Nucleus accumbens (tissue), 56 donors: Measurements from ENCODE around the gene ISCU.
"Not testable (repeated sequence)": the region's sequence is repeated elsewhere in the genome, so short reads cannot be mapped to it uniquely, and the experiment has no call there.

Experiments used
- DNase-seq, 56 donors: peaks; one replicate each; lab custom pipeline; 2025; lab: John Stamatoyannopoulos, UW

ISCU gene

DNA sequence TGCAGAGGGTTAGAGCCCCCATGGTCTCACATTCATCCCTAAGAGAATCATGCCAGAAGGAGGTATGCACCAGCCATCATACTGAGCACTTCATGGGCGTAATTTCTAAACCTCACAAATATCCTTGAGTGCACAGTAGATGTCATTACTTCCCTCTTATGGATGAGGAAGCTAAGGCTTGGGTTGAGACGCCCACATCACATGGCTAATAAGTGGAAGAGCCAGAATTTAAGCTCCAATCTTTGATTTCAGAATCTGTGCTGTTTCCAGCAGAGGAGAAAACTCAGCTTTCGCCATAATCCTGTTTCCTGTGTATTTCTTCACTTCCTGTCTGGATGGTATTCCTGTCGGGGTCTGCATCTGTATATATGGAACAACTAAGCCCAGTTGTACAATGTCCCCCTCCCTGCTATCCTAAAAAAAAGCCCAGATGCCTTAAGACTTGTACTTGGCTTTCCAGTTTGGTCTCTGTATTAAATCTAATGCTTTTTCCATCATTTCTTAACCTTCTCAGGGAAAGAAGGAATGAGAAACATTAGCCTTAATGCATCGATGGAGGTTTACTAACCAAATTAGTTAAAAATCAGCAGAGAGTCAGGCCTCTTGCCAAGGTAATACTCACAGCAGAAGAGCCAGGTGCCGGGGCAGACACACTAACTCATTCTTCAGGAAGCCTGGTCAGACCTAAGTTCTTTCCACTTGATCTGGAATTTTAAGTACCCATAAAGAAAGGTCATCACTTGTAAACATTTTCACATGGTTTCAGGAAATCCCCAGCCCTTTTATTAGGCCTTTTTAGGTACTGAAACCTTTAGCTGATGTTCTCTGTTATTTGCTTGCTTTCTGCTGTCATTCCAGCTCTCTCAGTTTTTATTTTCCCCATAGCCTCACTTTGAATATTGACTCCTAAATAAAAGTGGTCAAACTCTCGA lies 5.3 kb downstream of the ISCU start:
- DNase-seq, result no peak

DNA sequence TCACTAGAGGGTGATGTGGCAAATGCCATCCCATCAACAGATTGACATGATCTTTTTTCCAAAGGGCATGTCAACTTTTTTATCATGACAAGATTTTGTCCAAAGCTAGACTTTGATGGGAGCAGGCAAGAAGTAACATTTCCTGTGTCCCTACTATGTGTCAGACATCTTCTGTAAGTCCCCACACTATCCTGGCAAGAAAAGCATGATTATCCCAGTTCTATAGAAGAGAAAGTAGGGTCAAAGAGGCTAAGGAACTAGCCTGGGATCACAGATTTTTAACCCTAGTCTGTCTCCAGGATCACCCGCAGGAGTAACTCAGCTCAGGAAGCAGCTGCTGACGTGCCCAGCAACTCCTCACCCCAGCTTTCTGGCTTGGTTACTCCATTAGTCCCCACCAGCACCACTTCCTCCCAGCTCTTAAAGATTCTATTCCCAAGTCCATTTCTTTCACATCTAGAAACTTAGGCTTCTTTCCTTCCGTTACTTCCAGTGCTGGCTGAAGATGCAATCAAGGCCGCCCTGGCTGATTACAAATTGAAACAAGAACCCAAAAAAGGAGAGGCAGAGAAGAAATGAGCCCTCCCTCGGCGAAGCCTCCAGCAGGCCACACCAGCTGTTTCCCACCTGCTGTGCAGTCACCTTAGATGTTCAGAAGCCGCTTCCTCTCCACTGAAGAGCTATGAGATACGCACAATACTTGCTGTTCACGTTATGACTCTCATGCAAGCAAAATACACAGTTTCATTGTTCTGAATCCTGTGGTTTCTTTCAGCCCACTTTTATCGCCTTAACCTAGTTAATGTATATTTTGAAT lies 6.2 kb downstream of the ISCU start:
- no peak for DNase-seq

GRCh38 chr12:108570743-108571608 lies 8.6 kb downstream of the ISCU start:
- no peak for DNase-seq

- DNase-seq, result no peak
Observed at GRCh38 chr12:108571609-108572165, 9.3 kb downstream of the ISCU start.

GRCh38 chr12:108572166-108572790 lies 9.9 kb downstream of the ISCU start:
- no peak for DNase-seq

DNA sequence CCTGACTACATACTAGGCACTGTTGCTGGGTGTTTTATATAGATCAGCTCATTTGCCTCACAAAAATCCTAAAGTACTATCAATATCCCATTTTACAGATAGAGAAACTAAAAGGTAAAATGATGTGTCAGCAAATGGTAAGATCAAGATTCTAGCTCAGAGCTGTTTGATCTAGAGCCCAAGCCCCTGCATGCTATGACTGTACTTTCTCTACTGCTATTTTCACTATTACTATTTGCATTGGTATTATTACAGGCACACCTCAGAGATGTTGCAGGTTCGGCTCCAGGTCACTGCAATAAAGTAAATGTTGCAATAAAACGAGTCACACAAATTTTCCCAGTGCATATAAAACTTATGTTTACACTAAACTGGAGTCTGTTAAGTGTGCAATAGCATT lies 10.9 kb downstream of the ISCU start:
- DNase-seq, result no peak

DNA sequence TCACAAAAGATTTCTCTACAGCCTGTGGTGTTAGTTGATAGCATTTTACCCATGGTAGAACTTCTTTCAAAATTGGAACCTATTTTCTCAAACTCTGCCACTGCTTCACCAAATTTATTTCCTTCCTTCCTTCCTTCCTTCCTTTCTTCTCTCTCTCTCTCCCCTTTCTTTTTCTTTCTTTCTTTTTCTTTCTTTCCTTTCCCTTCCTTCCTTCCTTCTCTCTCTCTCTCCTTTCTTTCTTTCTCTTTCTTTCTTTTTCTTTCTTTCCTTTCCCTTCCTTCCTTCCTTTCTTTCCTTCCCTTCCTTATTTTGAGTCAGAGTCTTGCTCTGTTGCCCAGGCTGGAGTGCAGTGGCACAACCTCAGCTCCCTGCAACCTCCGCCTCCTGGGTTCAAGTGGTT lies 11.9 kb downstream of the ISCU start:
- DNase-seq, result not testable (repeated sequence)

DNA sequence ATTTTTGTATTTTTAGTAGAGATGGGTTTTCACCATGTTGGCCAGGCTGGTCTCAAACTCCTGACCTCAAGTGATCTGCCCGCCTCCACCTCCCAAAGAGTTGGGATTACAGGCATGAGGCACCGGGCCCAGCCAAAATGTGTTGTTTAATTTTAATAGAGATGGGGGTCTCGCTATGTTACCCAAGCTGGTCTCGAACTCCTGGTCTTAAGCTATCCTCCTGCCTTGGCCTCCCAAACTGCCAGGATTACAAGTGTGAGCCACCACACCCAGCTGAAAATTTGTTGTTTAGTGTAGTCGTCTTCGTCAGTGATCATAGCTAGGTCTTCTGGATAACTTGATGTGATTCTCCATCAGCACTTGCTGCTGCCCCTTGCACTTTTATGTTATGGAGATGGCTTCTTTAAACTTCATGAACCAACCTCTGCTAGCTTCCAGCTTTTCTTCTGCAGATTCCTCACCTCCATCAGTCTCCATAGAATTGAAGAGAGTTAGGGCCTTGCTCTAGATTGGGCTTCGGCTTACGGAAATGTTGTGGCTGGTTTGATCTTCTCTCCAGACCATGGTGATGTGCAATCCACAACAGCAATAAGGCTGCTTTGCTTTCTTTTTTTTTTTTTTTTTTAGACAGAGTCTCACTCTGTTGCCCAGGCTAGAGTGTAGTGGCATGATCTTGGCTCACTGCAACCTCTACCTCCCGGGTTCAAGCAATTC lies 13.0 kb downstream of the ISCU start:
- DNase-seq, result no peak

GRCh38 chr12:108576660-108577234 lies 14.4 kb downstream of the ISCU start:
- no peak for DNase-seq

DNA sequence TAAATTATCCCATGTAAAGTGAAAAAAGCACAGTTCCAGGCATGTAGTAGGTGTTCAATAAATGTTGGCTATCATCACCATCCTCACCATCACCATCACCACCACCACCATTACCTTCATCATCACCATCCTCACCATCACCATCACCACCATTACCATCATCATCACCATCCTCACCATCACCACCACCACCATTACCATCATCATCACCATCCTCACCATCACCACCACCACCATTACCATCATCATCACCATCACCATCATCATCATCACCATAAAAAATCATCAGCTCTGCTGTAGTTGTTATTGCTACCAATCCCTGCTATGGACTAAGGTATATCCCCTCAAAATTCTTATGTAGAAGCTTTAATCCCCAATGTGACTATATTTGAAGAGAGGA lies 15.1 kb downstream of the ISCU start:
- DNase-seq, result no peak

DNA sequence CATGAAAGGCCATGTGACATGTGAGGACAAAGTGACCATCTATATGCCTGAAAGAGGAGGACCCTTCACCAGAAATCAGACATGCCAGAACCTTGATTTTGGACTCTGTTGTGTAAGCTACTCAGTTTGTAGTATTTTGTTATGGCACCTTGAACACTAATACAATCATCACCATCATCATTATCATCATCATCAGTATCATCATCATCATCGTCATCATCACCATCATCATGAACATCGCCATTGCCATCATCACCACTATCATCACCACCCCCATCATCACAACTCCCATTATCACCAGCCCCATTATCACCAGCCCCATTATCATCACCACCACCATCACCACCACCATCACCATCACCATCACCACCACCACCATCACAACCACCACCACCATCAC lies 15.9 kb downstream of the ISCU start:
- no peak for DNase-seq

DNA sequence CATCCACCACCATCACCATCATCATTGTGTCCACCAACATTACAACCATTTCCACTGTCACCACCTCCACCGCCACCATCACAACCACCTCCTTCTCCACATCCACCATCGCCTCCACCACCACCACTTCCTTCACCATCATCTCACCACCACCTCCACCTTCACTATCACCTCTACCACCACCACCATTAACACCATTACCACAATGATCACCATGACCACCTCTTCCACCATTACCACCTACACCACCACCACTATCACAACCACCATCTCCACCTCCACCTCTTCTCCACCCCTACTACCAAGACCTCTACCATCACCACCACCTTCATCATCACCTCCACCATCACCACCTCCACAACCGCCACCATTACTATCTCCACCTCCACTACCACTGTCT lies 16.4 kb downstream of the ISCU start:
- no peak for DNase-seq

GRCh38 chr12:108580531-108580930 lies 18.1 kb downstream of the ISCU start:
- DNase-seq, result no peak

DNA sequence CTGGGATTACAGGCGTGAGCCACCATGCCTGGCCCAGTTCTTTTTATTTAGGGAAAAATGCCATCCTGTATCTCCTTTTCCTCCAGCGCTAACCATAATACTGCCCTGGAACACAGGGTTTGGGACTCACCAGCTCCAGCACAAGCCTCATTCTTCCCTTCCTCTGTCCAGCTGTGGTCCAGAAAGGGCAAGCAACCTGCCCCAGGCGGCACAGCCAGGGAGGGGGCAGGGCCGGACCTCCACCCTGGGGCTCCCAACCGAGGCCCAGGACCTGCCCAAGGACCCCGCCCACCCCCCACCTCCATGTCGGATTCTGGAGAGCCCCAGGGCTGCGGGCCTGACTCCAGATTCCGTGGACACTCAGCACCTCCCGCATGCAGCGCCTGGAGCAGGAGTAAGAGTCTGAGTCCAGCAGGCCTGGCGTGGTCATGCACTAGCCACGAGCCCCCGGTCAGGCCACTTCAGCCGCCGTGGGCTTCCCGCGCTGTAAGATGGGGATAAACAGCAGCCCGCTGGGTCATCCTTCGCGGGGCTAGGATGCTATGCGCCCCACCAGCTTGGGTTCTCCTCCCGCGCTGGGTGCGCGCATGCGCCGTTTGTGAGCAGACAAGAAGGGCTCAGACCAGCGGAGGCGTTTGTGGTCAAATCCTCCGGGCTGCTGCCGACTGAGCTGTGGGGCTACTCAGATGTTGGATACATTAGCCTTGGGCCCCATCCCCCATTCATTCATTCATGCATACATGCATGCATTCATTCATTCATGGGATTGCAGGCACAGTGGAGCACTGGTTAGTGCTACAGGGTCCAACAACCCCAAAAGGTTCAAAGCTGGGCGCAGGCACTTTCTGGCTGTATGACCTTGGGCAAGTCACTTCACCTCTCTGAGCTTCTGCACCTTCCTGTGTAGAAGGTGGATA lies 19.2 kb downstream of the ISCU start:
- no peak for DNase-seq

DNA sequence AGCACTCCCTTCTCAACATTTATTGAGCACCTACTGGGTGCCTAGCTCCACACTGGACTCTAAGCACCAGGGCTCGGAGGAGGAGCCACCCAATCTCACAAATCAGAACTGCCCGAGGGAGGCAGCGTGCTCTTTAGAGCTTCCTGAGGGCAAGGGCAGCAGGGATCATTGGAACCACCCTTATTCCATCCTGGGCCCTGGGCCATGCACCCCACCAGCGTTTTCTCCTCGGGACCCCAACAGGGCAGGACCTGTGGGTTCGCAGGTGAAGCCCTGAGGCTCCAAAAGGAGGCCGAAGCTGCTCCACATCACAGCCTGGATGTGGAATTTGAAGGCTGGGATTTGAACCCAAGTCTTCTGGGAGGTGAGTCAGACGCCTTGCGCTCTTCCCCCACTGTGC lies 20.1 kb downstream of the ISCU start:
- DNase-seq, result no peak

DNA sequence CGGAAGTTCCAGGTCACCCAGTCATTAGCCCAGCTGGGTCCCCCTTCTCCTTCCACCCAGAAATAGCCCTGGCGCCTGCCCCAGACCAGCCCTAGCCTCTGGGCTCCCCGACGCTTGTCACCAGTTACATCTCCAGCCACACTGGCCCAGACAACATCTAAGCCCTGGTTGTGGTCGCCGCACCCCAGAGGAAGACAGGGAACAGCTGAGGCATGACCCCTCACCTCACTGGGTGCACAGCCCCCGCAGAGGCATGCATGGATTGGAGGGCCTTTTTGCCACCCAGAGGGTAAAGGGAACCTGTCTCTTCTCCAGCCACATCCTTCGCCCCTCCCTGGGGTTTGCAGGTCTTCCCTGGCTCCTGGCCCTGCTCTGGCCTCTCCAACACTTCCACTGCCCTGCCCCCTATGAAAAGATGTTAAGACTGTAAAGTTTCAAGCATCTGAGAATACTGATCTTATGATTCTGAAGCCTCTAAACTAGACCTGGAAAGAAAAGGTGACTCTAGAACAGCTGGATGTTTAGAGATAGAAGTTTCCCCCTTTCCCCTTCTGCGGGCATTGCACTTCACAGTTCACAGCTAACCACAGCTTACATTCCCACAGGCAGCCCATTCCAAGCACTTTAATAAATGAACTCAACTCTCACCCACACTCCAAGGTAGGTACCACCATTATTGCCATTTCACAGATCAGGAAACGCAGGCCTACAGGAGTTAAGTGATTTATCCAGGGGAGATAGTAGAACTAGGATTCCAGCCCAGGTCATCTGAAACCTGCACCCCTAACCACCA lies 20.8 kb downstream of the ISCU start:
- no peak for DNase-seq

- DNase-seq, result no peak
Observed at GRCh38 chr12:108583991-108584390, 21.6 kb downstream of the ISCU start.
